Astrocyte (in vitro differentiated cells and primary cell): ENCODE data around the gene EML1. TPM values are rescaled to one million over a fixed set of nuclear protein-coding genes. Genes with fewer than 3 reads are reported as not detected.

Experiments used
- DNase-seq: peaks from one replicate; pipeline ENCODE4 v3.0.0-alpha.2; 2010; ENCODE audit warnings: low read depth
- FAIRE-seq: peaks from 2 replicates; lab custom pipeline; 2011; peaks lifted over from hg19 to GRCh38; lab: Jason Lieb, UNC
- H2AFZ ChIP-seq: 2 replicates; pipeline ENCODE4 v1.6.0; 2012; ENCODE audit warnings: low read depth, low read length, inconsistent platforms
- H3K27ac ChIP-seq: 2 replicates; pipeline ENCODE4 v1.5.1; 2011; ENCODE audit warnings: low read depth, low read length, inconsistent platforms
- H3K27me3 ChIP-seq: 2 replicates; pipeline ENCODE4 v1.6.0; 2011; ENCODE audit warnings: low read length, inconsistent platforms; ENCODE audit not compliant: insufficient read depth
- H3K36me3 ChIP-seq: 2 replicates; pipeline ENCODE4 v1.5.1; 2011; ENCODE audit warnings: low read length, inconsistent platforms; ENCODE audit not compliant: insufficient read depth
- H3K4me1 ChIP-seq: 2 replicates; pipeline ENCODE4 v1.5.1; 2011; ENCODE audit warnings: low read length, inconsistent platforms; ENCODE audit not compliant: insufficient read depth
- H3K4me2 ChIP-seq: 2 replicates; pipeline ENCODE4 v1.6.0; 2012; ENCODE audit warnings: low read length, inconsistent platforms
- H3K4me3 ChIP-seq: 2 replicates; pipeline ENCODE4 v1.5.1; 2011; ENCODE audit warnings: low read depth, mild to moderate bottlenecking, low read length, inconsistent platforms; ENCODE audit not compliant: insufficient read depth
- H3K79me2 ChIP-seq: 2 replicates; pipeline ENCODE4 v1.6.0; 2012; ENCODE audit warnings: mild to moderate bottlenecking, low read length, inconsistent platforms; ENCODE audit not compliant: insufficient read depth
- H3K9ac ChIP-seq: 2 replicates; pipeline ENCODE4 v1.6.0; 2012; ENCODE audit warnings: mild to moderate bottlenecking, low read length, inconsistent platforms
- H3K9me3 ChIP-seq: 2 replicates; pipeline ENCODE4 v1.5.1; 2012; ENCODE audit warnings: low read depth, mild to moderate bottlenecking, low read length, inconsistent platforms; ENCODE audit not compliant: insufficient read depth
- H4K20me1 ChIP-seq: 2 replicates; pipeline ENCODE4 v1.6.0; 2012; ENCODE audit warnings: low read length, inconsistent platforms; ENCODE audit not compliant: insufficient read depth
- H3K27ac Mint-ChIP-seq: one replicate; pipeline ENCODE4 v1.8.0; 2021; ENCODE audit warnings: mild to moderate bottlenecking, mixed read lengths; ENCODE audit not compliant: unreplicated experiment
- H3K27me3 Mint-ChIP-seq: one replicate; pipeline ENCODE4 v1.8.0; 2021; ENCODE audit warnings: low read depth, mixed read lengths; ENCODE audit not compliant: unreplicated experiment
- H3K36me3 Mint-ChIP-seq: one replicate; pipeline ENCODE4 v1.8.0; 2021; ENCODE audit warnings: low read depth, mixed read lengths; ENCODE audit not compliant: unreplicated experiment
- H3K4me1 Mint-ChIP-seq: one replicate; pipeline ENCODE4 v1.8.0; 2021; ENCODE audit warnings: low read depth, mixed read lengths; ENCODE audit not compliant: unreplicated experiment
- H3K4me3 Mint-ChIP-seq: one replicate; pipeline ENCODE4 v1.8.0; 2021; ENCODE audit warnings: mild to moderate bottlenecking, moderate library complexity, mixed read lengths; ENCODE audit not compliant: unreplicated experiment
- H3K9me3 Mint-ChIP-seq: one replicate; pipeline ENCODE4 v1.8.0; 2021; ENCODE audit warnings: mild to moderate bottlenecking, mixed read lengths; ENCODE audit not compliant: unreplicated experiment
- EZH2 ChIP-seq: IDR thresholded peaks from 2 replicates; pipeline ENCODE4 v1.6.1; 2012; ENCODE audit warnings: mild to moderate bottlenecking, low read length, inconsistent platforms; ENCODE audit not compliant: insufficient read depth
- total RNA-seq: library from RNA; stranded (reverse); gene quantifications from 2 replicates; pipeline ENCODE4 v1.2.1, GENCODE V29; 2021
- TF ChIP-seq, protein P1 (sequence below): IDR thresholded peaks from 2 replicates; pipeline ENCODE4 v1.5.1; 2011; ENCODE audit warnings: low read depth, mild to moderate bottlenecking, inconsistent platforms, low read length, moderate library complexity; ENCODE audit not compliant: insufficient read depth

EML1 gene
- total RNA-seq, 1 donor from 2014 or later: 17.1 TPM

DNA sequence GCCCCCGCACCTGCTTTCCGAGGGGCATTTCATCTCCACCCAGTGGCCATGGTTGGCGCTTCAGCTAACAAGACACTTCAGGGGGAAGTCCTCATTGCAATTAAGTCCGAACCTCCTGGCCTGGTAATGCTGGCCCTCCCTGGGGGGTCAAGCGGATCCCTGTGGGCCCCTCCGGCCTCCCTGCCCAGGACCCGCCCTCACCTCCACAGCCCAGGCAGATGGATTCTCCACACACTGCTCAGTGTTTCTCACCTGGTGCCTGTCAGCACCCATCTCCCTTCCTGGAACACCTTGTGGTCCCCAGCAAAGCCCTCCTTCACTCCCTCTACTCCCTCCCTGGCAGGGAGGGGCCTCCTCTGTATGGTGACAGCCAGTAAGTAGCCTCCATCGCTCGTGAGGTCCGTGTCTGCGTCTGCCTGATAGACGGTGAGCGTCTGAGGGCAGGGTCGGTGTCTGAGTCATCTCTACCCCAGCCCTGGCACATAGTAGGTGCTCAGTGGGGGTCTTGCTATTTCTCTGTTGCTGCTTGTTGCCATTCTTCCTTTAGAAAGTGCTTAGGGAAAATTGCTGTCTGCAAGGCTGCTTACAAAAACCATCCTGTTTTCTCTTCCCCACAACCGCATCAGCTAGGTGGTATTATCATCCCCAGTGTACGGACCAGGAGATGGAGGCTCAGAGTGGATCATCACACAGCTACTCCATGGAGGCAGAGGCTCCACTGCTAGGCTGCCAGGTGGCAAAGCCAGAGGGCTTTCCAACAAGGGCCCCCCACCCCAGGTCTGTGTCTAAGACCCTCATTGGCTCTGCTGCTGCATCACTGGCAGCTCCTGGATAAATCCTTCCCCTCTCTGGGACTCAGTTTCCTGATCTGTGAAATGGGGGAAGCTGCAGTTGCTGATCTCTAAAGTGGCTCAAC, 39.7 kb upstream of the EML1 start:
- no peak overlapping the region for H3K4me3 Mint-ChIP-seq
- DNase-seq (no peak), FAIRE-seq (no peak)
- peak overlapping the region; percentile 90 for H3K27ac ChIP-seq
- H3K9me3 ChIP-seq: no peaks in the 10 kb centered on the region
- H3K4me1 ChIP-seq: peaks cover 78% of the 10 kb centered on the region
- H3K27ac Mint-ChIP-seq: peak overlapping the region; percentile 88
- no peak overlapping the region for H2AFZ ChIP-seq
- H3K4me1 Mint-ChIP-seq: peaks cover 41% of the 10 kb centered on the region
- peaks cover 18% of the 10 kb centered on the region for H3K27me3 Mint-ChIP-seq
- no peaks in the 10 kb centered on the region for H3K9me3 Mint-ChIP-seq
- TF ChIP-seq EZH2: no peak
- TF ChIP-seq, protein P1, sequence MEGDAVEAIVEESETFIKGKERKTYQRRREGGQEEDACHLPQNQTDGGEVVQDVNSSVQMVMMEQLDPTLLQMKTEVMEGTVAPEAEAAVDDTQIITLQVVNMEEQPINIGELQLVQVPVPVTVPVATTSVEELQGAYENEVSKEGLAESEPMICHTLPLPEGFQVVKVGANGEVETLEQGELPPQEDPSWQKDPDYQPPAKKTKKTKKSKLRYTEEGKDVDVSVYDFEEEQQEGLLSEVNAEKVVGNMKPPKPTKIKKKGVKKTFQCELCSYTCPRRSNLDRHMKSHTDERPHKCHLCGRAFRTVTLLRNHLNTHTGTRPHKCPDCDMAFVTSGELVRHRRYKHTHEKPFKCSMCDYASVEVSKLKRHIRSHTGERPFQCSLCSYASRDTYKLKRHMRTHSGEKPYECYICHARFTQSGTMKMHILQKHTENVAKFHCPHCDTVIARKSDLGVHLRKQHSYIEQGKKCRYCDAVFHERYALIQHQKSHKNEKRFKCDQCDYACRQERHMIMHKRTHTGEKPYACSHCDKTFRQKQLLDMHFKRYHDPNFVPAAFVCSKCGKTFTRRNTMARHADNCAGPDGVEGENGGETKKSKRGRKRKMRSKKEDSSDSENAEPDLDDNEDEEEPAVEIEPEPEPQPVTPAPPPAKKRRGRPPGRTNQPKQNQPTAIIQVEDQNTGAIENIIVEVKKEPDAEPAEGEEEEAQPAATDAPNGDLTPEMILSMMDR: no peak
- H3K36me3 ChIP-seq: no peaks in the 10 kb centered on the region
- no peaks in the 10 kb centered on the region for H4K20me1 ChIP-seq
- H3K4me3 ChIP-seq: no peak overlapping the region
- H3K79me2 ChIP-seq: no peaks in the 10 kb centered on the region
- H3K36me3 Mint-ChIP-seq: no peaks in the 10 kb centered on the region
- peak overlapping the region; percentile 45 for H3K4me2 ChIP-seq
- peak overlapping the region; percentile 69 for H3K9ac ChIP-seq
- H3K27me3 ChIP-seq: no peaks in the 10 kb centered on the region

DNA sequence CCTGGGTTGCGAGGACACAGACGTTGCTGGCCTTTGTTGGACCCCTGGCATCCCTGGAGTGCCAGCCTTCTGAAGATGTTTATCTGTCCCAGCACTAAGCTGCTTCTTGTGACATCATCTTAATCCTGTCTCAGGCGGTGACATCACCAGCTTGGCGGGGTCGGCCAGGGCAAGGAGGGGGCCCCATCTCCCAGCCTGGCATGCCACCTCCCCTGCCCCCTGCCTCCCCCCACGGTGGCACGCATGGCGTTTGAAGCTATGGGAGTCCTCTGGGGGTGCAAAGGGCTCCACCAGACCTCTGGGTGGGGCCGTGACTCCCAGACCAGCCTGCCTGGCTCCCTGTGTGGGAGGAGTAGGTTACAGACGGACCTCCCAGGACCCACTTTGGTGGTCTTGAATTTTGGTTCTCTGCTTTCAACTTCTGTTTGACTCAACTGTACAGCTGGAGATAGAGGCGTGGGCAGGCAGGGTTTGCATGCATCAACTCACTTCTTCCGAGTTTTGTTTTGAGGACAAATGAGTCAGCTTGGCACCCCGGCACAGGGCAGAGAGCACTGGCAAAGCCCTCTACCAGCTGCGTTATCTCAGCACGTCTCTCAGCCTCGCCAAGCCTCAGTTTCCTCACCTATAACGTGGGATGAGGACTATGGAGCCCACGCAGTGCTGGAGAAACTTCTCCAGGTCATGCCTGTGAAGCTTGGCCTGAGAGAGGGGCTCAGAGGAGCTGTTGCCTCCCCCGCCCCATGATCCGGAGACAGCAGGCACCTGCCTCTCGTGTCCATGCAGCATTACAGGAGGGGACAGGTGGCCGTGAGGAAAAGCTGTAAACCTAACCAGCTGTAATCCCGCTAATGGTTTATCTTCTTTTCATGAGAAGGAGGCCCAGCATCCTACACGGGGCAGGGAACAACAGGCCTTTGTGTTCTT, 38.8 kb upstream of the EML1 start:
- no peaks in the 10 kb centered on the region for H3K79me2 ChIP-seq
- H4K20me1 ChIP-seq: no peaks in the 10 kb centered on the region
- no peak overlapping the region for H3K4me3 ChIP-seq
- peaks cover 87% of the 10 kb centered on the region for H3K4me1 ChIP-seq
- H3K9me3 ChIP-seq: no peaks in the 10 kb centered on the region
- H3K4me1 Mint-ChIP-seq: peaks cover 46% of the 10 kb centered on the region
- H3K36me3 ChIP-seq: no peaks in the 10 kb centered on the region
- H3K27me3 Mint-ChIP-seq: peaks cover 18% of the 10 kb centered on the region
- no peak overlapping the region for H3K27ac Mint-ChIP-seq
- peak overlapping the region; percentile 69 for H3K9ac ChIP-seq
- no peaks in the 10 kb centered on the region for H3K27me3 ChIP-seq
- FAIRE-seq (no peak), DNase-seq (peak; percentile 39)
- TF ChIP-seq EZH2: no peak
- TF ChIP-seq, protein P1: no peak
- H3K4me2 ChIP-seq: peak overlapping the region; percentile 45
- no peaks in the 10 kb centered on the region for H3K36me3 Mint-ChIP-seq
- H2AFZ ChIP-seq: no peak overlapping the region
- H3K27ac ChIP-seq: peak overlapping the region; percentile 90
- H3K9me3 Mint-ChIP-seq: no peaks in the 10 kb centered on the region
- H3K4me3 Mint-ChIP-seq: no peak overlapping the region
